ENCODE measurements around the gene EPHA3. TPM values are rescaled to one million over a fixed set of nuclear protein-coding genes. Genes with fewer than 3 reads are reported as not detected.

Gene EPHA3
- total and polyA plus RNA-seq, 9 donors: 1.0 to 6.9 (median 2.9) TPM

DNA sequence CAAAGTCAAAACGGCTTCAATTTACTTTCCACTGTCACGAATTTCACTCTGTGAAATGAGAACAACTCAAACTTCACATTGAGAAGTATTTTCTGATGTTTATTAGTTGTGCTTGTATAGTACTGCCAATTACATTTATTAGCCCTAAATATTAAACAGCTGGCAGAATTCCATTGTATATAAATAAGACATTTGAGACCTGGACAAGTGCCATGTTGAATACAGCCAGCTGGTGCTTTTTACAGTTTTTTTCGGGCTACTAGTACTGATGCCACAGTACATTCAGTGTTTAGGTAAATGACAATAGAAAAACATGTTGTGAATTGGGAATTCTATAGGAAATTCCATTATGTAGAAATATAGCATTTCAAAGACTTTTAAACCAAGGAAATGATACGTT is 79.0 kb downstream of the EPHA3 start:
- no peak for TF ChIP-seq EP300 (IDR thresholded peaks at IDR 0.05)
- no peak for TF ChIP-seq CTCF (IDR thresholded peaks at IDR 0.05)
- TF ChIP-seq POLR2A (IDR thresholded peaks at IDR 0.05): no peak
- no peak overlapping the region for H3K27ac ChIP-seq
- H3K36me3 ChIP-seq: no peaks in the 10 kb centered on the region
- H3K9me3 ChIP-seq: no peaks in the 10 kb centered on the region
- WGBS, 3 donors: 85 to 89% (median 89%) methylated on average over 4 of the region's 4 CpGs
- H3K4me1 ChIP-seq (ENCODE audit: insufficient read depth): no peaks in the 10 kb centered on the region
- intact Hi-C loops (cut with DNase I): no loop called here
- no peak overlapping the region for H3K4me3 ChIP-seq
- no peak for DNase-seq
- no peaks in the 10 kb centered on the region for H3K27me3 ChIP-seq

DNA sequence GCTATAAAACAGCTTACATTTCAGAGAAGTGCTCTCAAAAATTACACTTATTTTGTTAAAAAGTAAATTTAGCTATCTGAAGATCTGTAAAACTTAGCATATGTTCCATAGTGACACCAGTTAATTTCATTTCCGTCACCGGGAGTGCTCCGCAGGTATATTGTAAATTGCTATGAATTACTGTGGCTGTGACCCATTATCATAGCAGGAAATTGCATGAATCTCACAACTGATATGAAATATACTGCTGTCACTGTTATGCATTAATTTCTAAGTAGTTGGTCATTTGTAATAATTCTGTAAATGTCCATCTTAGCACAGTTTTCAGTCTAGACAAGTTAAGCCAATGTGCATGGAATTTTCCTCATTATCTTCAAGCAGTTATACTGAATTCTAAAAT is 91.2 kb downstream of the EPHA3 start:
- no peak for TF ChIP-seq EP300 (IDR thresholded peaks at IDR 0.05)
- no peak for TF ChIP-seq CTCF (IDR thresholded peaks at IDR 0.05)
- no peak for TF ChIP-seq POLR2A (IDR thresholded peaks at IDR 0.05)
- no peaks in the 10 kb centered on the region for H3K4me1 ChIP-seq (ENCODE audit: insufficient read depth)
- no peak overlapping the region for H3K27ac ChIP-seq
- 64 to 93% (median 73%) methylated on average over 3 of the region's 3 CpGs for WGBS, 3 donors
- no peaks in the 10 kb centered on the region for H3K9me3 ChIP-seq
- no peak overlapping the region for H3K4me3 ChIP-seq
- H3K36me3 ChIP-seq: no peaks in the 10 kb centered on the region
- intact Hi-C loops (cut with DNase I): no loop called here
- no peak for DNase-seq
- H3K27me3 ChIP-seq: no peaks in the 10 kb centered on the region

DNA sequence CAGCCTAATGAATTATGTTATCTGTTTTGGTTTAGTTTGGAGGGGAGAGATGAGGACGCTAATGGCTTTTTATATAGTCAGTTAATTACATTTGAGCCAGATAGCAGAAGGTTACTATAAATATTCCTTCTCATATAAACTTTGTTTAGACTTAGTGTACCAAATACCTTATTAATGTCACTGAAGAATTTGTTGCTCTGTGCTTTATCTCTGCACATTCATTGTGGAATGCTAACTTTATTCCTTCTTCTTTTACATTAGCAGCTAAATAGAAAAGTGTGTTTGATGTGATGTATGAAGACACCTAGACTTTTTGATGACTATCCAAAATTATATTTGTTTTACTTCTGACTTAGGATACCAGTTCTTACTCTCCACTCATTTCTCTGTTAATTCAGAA is 105.2 kb downstream of the EPHA3 start:
- no peak for DNase-seq
- intact Hi-C loops (cut with DNase I): no loop called here
- no peak overlapping the region for H3K27ac ChIP-seq
- H3K9me3 ChIP-seq: peaks cover 0 to 2% of the 10 kb centered on the region in 2 donors
- no peaks in the 10 kb centered on the region for H3K4me1 ChIP-seq (ENCODE audit: insufficient read depth)
- 0 to 9% (median 8%) methylated on average over 1 of the region's 1 CpG for WGBS, 3 donors
- H3K36me3 ChIP-seq: no peaks in the 10 kb centered on the region
- H3K27me3 ChIP-seq: no peaks in the 10 kb centered on the region
- H3K4me3 ChIP-seq: no peak overlapping the region
- TF ChIP-seq EP300 (IDR thresholded peaks at IDR 0.05) (no peak), POLR2A (IDR thresholded peaks at IDR 0.05) (no peak), CTCF (IDR thresholded peaks at IDR 0.05) (no peak)

DNA sequence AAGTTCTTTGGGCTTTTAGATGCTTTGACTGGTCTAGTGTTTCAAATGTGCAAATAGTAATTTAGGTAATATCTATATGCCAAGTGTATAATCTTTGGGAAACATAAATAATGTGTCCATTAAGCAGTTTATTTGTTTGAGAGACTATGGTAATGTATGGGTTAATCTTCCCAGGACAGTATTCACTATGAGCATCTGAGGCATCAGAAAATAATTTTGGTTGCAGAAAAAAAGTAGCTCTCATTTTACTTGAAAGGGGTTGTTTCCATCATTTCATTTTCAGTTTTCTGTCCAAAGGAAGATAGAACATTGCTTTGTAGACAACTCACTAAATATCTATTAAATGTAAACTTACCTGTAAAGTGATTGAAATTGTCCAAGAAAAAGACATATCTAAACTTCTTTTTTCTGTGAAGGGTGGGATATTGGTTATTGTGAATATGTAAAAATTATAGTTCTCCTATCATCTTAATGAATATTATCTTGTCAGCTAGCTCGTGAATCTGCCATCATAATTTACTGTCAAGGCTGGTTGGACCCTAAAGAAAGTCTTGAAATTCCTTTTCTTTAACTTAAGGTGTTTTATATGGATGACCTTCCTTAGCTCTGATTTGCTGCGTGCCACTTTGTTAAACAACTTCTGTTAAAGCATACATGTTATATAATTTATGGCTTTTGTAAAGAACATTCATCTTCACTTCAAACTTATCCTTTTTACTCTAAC is 108.8 kb downstream of the EPHA3 start:
- Histone ChIP-seq H3K4me3 (no peak overlapping the region), H3K4me1 (ENCODE audit: insufficient read depth) (no peaks in the 10 kb centered on the region), H3K27ac (no peak overlapping the region), H3K27me3 (no peaks in the 10 kb centered on the region), H3K9me3 (no peaks in the 10 kb centered on the region), H3K36me3 (no peaks in the 10 kb centered on the region)
- intact Hi-C loops (cut with DNase I): no loop called here
- no peak for DNase-seq
- TF ChIP-seq CTCF (IDR thresholded peaks at IDR 0.05): no peak
- TF ChIP-seq POLR2A (IDR thresholded peaks at IDR 0.05): no peak
- TF ChIP-seq EP300 (IDR thresholded peaks at IDR 0.05): no peak
- 77 to 88% (median 78%) methylated on average over 2 of the region's 2 CpGs for WGBS, 3 donors

Data from ovary (tissue), 9 donors.